ENCODE data around the gene AKAP6. TPM values are rescaled to one million over a fixed set of nuclear protein-coding genes. Genes with fewer than 3 reads are reported as not detected.
A peak's percentile ranks its signal among the peaks of the same experiment; 100 is the strongest.
"Not testable (repeated sequence)": the region's sequence is repeated elsewhere in the genome, so short reads cannot be mapped to it uniquely, and the experiment has no call there.

The AKAP6 gene
- polyA plus RNA-seq, 2 donors: 1.5 to 1.6 TPM

- WGBS, 2 donors: 73 to 83% methylated on average over 3 of the region's 3 CpGs
- no peaks in the 10 kb centered on the region for H3K27me3 ChIP-seq (ENCODE audit: control insufficient read depth in 1 of 2, insufficient read depth in 2 of 2, low read length in 2 of 2)
- no peaks in the 10 kb centered on the region for H3K4me1 ChIP-seq (ENCODE audit: control insufficient read depth in 2 of 2, insufficient read depth in 2 of 2, low read length in 1 of 2)
- no peaks in the 10 kb centered on the region for H3K9me3 ChIP-seq (ENCODE audit: control insufficient read depth in 2 of 2, insufficient read depth in 1 of 2, low read depth in 1 of 2, low read length in 1 of 2)
- H3K4me3 ChIP-seq (ENCODE audit: low read depth in 1 of 2, low read length in 2 of 2): no peak overlapping the region
- H3K27ac ChIP-seq (ENCODE audit: low read depth in 2 of 2, low read length in 1 of 2): no peak overlapping the region
- H3K36me3 ChIP-seq (ENCODE audit: control insufficient read depth in 2 of 2, insufficient read depth in 2 of 2, low read length in 1 of 2): no peaks in the 10 kb centered on the region
Measured at GRCh38 chr14:32447371-32447770, 118.3 kb downstream of the AKAP6 start.

DNA sequence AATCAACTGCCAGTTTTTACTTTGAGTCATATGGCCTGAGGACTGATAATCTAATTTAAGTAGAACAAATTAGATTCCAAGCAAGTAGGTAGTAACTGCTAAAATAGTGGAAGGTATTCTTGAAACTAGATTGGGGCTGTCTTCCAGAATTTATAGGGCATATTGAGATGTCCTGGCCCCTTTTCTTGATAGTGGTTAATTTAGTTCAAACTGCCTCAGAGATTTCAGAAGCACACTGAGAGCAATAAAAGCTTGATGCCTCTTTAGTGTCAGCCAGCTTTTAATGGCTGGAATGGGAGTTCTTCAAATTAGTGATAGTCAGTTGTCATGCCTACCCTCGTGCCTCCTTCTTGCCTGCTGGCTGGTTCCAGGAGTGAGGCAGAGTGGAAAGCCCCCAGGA is 120.5 kb downstream of the AKAP6 start:
- Histone ChIP-seq H3K9me3 (ENCODE audit: control insufficient read depth in 2 of 2, insufficient read depth in 1 of 2, low read depth in 1 of 2, low read length in 1 of 2) (no peaks in the 10 kb centered on the region), H3K36me3 (ENCODE audit: control insufficient read depth in 2 of 2, insufficient read depth in 2 of 2, low read length in 1 of 2) (no peaks in the 10 kb centered on the region), H3K4me3 (ENCODE audit: low read depth in 1 of 2, low read length in 2 of 2) (no peak overlapping the region), H3K27me3 (ENCODE audit: control insufficient read depth in 1 of 2, insufficient read depth in 2 of 2, low read length in 2 of 2) (no peaks in the 10 kb centered on the region), H3K27ac (ENCODE audit: low read depth in 2 of 2, low read length in 1 of 2) (no peak overlapping the region), H3K4me1 (ENCODE audit: control insufficient read depth in 2 of 2, insufficient read depth in 2 of 2, low read length in 1 of 2) (no peaks in the 10 kb centered on the region)
- 46 to 59% methylated on average over 1 of the region's 1 CpG for WGBS, 2 donors

GRCh38 chr14:32450919-32451675 is 122.0 kb downstream of the AKAP6 start:
- Histone ChIP-seq H3K27me3 (ENCODE audit: control insufficient read depth in 1 of 2, insufficient read depth in 2 of 2, low read length in 2 of 2) (no peaks in the 10 kb centered on the region), H3K9me3 (ENCODE audit: control insufficient read depth in 2 of 2, insufficient read depth in 1 of 2, low read depth in 1 of 2, low read length in 1 of 2) (no peaks in the 10 kb centered on the region), H3K4me1 (ENCODE audit: control insufficient read depth in 2 of 2, insufficient read depth in 2 of 2, low read length in 1 of 2) (no peaks in the 10 kb centered on the region), H3K36me3 (ENCODE audit: control insufficient read depth in 2 of 2, insufficient read depth in 2 of 2, low read length in 1 of 2) (no peaks in the 10 kb centered on the region), H3K27ac (ENCODE audit: low read depth in 2 of 2, low read length in 1 of 2) (no peak overlapping the region), H3K4me3 (ENCODE audit: low read depth in 1 of 2, low read length in 2 of 2) (no peak overlapping the region)
- WGBS, 2 donors: 49 to 60% methylated on average over 2 of the region's 2 CpGs

- no peak overlapping the region for H3K4me3 ChIP-seq (ENCODE audit: low read depth in 1 of 2, low read length in 2 of 2)
- H3K9me3 ChIP-seq (ENCODE audit: control insufficient read depth in 2 of 2, insufficient read depth in 1 of 2, low read depth in 1 of 2, low read length in 1 of 2): no peaks in the 10 kb centered on the region
- no peaks in the 10 kb centered on the region for H3K4me1 ChIP-seq (ENCODE audit: control insufficient read depth in 2 of 2, insufficient read depth in 2 of 2, low read length in 1 of 2)
- H3K27me3 ChIP-seq (ENCODE audit: control insufficient read depth in 1 of 2, insufficient read depth in 2 of 2, low read length in 2 of 2): no peaks in the 10 kb centered on the region
- WGBS, 2 donors: 62 to 71% methylated on average over 9 of the region's 9 CpGs
- peak overlapping the region in 1 of 2 donors; percentile 34 for H3K27ac ChIP-seq (ENCODE audit: low read depth in 2 of 2, low read length in 1 of 2)
- H3K36me3 ChIP-seq (ENCODE audit: control insufficient read depth in 2 of 2, insufficient read depth in 2 of 2, low read length in 1 of 2): no peaks in the 10 kb centered on the region
Measured at GRCh38 chr14:32453857-32454810, 125.0 kb downstream of the AKAP6 start.

DNA sequence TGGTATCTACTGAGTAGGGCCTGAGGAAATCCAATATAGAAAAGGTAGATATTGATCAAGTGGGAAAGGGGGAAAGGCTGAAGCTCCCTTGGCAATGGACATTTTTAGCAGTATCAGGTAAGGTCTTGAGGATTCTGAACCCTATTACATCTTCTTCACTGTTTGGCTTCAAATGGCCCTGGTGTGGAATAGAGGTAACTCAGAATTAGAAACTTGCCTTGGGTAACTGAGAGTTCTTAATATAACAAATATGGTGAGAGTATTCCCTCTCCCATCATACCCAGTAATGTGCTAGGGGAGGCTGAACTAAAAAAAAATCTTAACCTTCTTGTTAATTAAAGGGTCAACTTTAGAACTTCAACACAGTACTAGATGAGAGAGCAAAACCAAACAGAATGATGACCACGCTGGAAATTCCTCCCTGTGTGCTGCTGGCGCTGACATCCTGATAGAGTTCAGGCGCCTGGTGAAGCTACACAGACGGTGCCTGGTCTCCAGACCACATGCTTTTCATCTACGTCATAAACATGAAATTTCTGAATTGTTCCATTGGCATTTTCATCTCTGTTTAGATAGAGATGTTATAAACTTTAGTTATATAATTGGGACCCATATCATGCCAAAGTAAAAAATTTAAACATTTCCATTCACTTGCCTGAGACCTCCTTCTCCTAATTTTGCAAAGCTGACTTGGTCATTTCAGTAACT is 128.3 kb downstream of the AKAP6 start:
- no peak overlapping the region for H3K4me3 ChIP-seq (ENCODE audit: low read depth in 1 of 2, low read length in 2 of 2)
- H3K9me3 ChIP-seq (ENCODE audit: control insufficient read depth in 2 of 2, insufficient read depth in 1 of 2, low read depth in 1 of 2, low read length in 1 of 2): no peaks in the 10 kb centered on the region
- WGBS, 2 donors: 56 to 57% methylated on average over 5 of the region's 5 CpGs
- no peaks in the 10 kb centered on the region for H3K4me1 ChIP-seq (ENCODE audit: control insufficient read depth in 2 of 2, insufficient read depth in 2 of 2, low read length in 1 of 2)
- no peak overlapping the region for H3K27ac ChIP-seq (ENCODE audit: low read depth in 2 of 2, low read length in 1 of 2)
- H3K27me3 ChIP-seq (ENCODE audit: control insufficient read depth in 1 of 2, insufficient read depth in 2 of 2, low read length in 2 of 2): no peaks in the 10 kb centered on the region
- no peaks in the 10 kb centered on the region for H3K36me3 ChIP-seq (ENCODE audit: control insufficient read depth in 2 of 2, insufficient read depth in 2 of 2, low read length in 1 of 2)

GRCh38 chr14:32458720-32459119 is 129.6 kb downstream of the AKAP6 start:
- Histone ChIP-seq H3K9me3 (ENCODE audit: control insufficient read depth in 2 of 2, insufficient read depth in 1 of 2, low read depth in 1 of 2, low read length in 1 of 2) (no peaks in the 10 kb centered on the region), H3K4me3 (ENCODE audit: low read depth in 1 of 2, low read length in 2 of 2) (no peak overlapping the region), H3K36me3 (ENCODE audit: control insufficient read depth in 2 of 2, insufficient read depth in 2 of 2, low read length in 1 of 2) (no peaks in the 10 kb centered on the region), H3K27me3 (ENCODE audit: control insufficient read depth in 1 of 2, insufficient read depth in 2 of 2, low read length in 2 of 2) (no peaks in the 10 kb centered on the region), H3K4me1 (ENCODE audit: control insufficient read depth in 2 of 2, insufficient read depth in 2 of 2, low read length in 1 of 2) (no peaks in the 10 kb centered on the region), H3K27ac (ENCODE audit: low read depth in 2 of 2, low read length in 1 of 2) (no peak overlapping the region)
- WGBS, 2 donors: 85 to 90% methylated on average over 3 of the region's 3 CpGs

DNA sequence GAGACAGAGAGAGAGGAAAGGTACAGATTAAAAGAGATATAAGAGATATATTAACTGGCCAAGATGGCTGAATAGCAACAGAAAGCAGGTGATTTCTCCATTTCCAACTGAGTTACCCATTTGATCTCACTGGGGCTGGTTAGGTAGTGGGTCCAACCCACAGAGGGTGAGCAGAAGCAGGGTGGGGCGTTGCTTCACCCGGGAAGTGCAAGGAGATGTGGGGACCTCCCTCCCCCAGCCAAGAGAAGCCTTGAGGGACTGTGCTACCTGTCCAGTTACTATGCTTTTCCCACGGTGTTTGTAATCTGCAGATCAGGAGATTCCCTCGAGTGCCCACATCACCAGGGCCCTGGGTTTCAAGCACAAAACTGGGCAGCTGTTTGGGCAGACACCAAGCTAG is 131.2 kb downstream of the AKAP6 start:
- Histone ChIP-seq H3K4me3 (ENCODE audit: low read depth in 1 of 2, low read length in 2 of 2) (no peak overlapping the region), H3K27ac (ENCODE audit: low read depth in 2 of 2, low read length in 1 of 2) (no peak overlapping the region), H3K9me3 (ENCODE audit: control insufficient read depth in 2 of 2, insufficient read depth in 1 of 2, low read depth in 1 of 2, low read length in 1 of 2) (no peaks in the 10 kb centered on the region), H3K36me3 (ENCODE audit: control insufficient read depth in 2 of 2, insufficient read depth in 2 of 2, low read length in 1 of 2) (no peaks in the 10 kb centered on the region), H3K27me3 (ENCODE audit: control insufficient read depth in 1 of 2, insufficient read depth in 2 of 2, low read length in 2 of 2) (no peaks in the 10 kb centered on the region), H3K4me1 (ENCODE audit: control insufficient read depth in 2 of 2, insufficient read depth in 2 of 2, low read length in 1 of 2) (no peaks in the 10 kb centered on the region)
- WGBS, 2 donors: 84 to 87% methylated on average over 4 of the region's 4 CpGs

DNA sequence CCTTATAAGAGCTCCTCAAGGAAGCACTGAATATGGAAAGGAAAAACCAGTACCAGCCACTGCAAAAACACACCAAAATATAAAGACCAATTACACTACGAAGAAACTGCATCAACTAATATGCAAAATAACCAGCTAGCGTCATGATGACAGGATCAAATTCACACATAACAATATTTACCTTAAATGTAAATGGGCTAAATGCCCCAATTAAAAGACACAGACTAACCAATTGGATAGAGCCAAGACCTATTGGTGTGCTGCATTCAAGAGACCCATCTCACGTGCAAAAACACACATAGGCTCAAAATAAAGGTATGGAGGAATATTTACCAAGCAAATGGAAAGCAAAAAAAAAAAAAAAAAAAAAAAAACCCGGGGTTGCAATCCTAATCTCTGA is 133.5 kb downstream of the AKAP6 start:
- H3K36me3 ChIP-seq (ENCODE audit: control insufficient read depth in 2 of 2, insufficient read depth in 2 of 2, low read length in 1 of 2); H3K9me3 ChIP-seq (ENCODE audit: control insufficient read depth in 2 of 2, insufficient read depth in 1 of 2, low read depth in 1 of 2, low read length in 1 of 2): not testable (repeated sequence)
- 75 to 83% methylated on average over 4 of the region's 4 CpGs for WGBS, 2 donors

DNA sequence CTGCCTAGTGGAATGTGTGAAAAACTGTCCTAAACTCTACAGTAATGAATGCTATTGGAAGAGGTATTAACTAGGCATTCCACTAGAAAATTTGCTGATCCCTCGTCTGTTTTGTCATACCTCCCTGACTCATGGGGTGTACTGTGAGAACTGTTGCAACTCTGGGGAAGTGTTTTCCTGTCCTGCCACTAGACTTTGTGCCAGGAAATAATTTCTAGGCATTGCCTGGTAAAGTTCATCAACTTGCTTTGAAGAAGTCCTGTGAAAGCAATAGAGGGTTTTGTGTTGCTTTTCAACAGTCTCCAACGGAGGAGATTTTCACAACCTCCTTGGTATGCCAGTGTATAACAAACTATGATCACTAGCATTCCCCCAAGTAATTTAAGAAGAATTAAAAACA is 139.9 kb downstream of the AKAP6 start:
- 7 to 10% methylated on average over 2 of the region's 2 CpGs for WGBS, 2 donors
- H3K4me1 ChIP-seq (ENCODE audit: control insufficient read depth in 2 of 2, insufficient read depth in 2 of 2, low read length in 1 of 2): peaks cover 0 to 2% of the 10 kb centered on the region in 2 donors
- H3K36me3 ChIP-seq (ENCODE audit: control insufficient read depth in 2 of 2, insufficient read depth in 2 of 2, low read length in 1 of 2): no peaks in the 10 kb centered on the region
- peak overlapping the region; percentile 42 to 78 for H3K27ac ChIP-seq (ENCODE audit: low read depth in 2 of 2, low read length in 1 of 2)
- H3K9me3 ChIP-seq (ENCODE audit: control insufficient read depth in 2 of 2, insufficient read depth in 1 of 2, low read depth in 1 of 2, low read length in 1 of 2): no peaks in the 10 kb centered on the region
- H3K27me3 ChIP-seq (ENCODE audit: control insufficient read depth in 1 of 2, insufficient read depth in 2 of 2, low read length in 2 of 2): no peaks in the 10 kb centered on the region
- H3K4me3 ChIP-seq (ENCODE audit: low read depth in 1 of 2, low read length in 2 of 2): no peak overlapping the region

More for the DNA sequence above, 133.5 kb downstream of the AKAP6 start:
- not testable (repeated sequence) for H3K27me3 ChIP-seq (ENCODE audit: control insufficient read depth in 1 of 2, insufficient read depth in 2 of 2, low read length in 2 of 2); H3K27ac ChIP-seq (ENCODE audit: low read depth in 2 of 2, low read length in 1 of 2); H3K4me1 ChIP-seq (ENCODE audit: control insufficient read depth in 2 of 2, insufficient read depth in 2 of 2, low read length in 1 of 2); H3K4me3 ChIP-seq (ENCODE audit: low read depth in 1 of 2, low read length in 2 of 2)

All from esophagus (tissue), 2 donors.